ENCODE data around the gene AK9.

Gene AK9

GRCh38 chr6:109478222-109478805, 212.7 kb downstream of the AK9 start:
- Histone ChIP-seq H3K36me3 (ENCODE audit: control insufficient read depth in 2 of 2, insufficient read depth in 2 of 2, low read length in 2 of 2) (peaks cover 30 to 48% of the 10 kb centered on the region in 2 donors), H3K4me3 (ENCODE audit: low read length in 2 of 2) (no peak overlapping the region), H3K4me1 (ENCODE audit: control insufficient read depth in 2 of 2, insufficient read depth in 2 of 2, low read length in 2 of 2) (peaks cover 23 to 30% of the 10 kb centered on the region in 2 donors)

GRCh38 chr6:109477725-109478124, 213.3 kb downstream of the AK9 start:
- Histone ChIP-seq H3K27ac (ENCODE audit: low read depth in 2 of 2, low read length in 2 of 2) (no peak overlapping the region), H3K27me3 (ENCODE audit: control insufficient read depth in 2 of 2, insufficient read depth in 2 of 2, low read length in 2 of 2) (no peaks in the 10 kb centered on the region), H3K36me3 (ENCODE audit: control insufficient read depth in 2 of 2, insufficient read depth in 2 of 2, low read length in 2 of 2) (peaks cover 36 to 53% of the 10 kb centered on the region in 2 donors), H3K4me3 (ENCODE audit: low read length in 2 of 2) (no peak overlapping the region), H3K9me3 (ENCODE audit: control insufficient read depth in 2 of 2, low read length in 2 of 2) (no peaks in the 10 kb centered on the region), H3K4me1 (ENCODE audit: control insufficient read depth in 2 of 2, insufficient read depth in 2 of 2, low read length in 2 of 2) (peaks cover 23 to 30% of the 10 kb centered on the region in 2 donors), H3K9ac (ENCODE audit: low read depth in 1 of 2, low read length in 2 of 2) (no peak overlapping the region)

More at GRCh38 chr6:109478222-109478805, 212.7 kb downstream of the AK9 start:
- no peak overlapping the region for H3K9ac ChIP-seq (ENCODE audit: low read depth in 1 of 2, low read length in 2 of 2)
- H3K27ac ChIP-seq (ENCODE audit: low read depth in 2 of 2, low read length in 2 of 2): no peak overlapping the region
- no peaks in the 10 kb centered on the region for H3K27me3 ChIP-seq (ENCODE audit: control insufficient read depth in 2 of 2, insufficient read depth in 2 of 2, low read length in 2 of 2)
- no peaks in the 10 kb centered on the region for H3K9me3 ChIP-seq (ENCODE audit: control insufficient read depth in 2 of 2, low read length in 2 of 2)

- Histone ChIP-seq H3K9me3 (ENCODE audit: control insufficient read depth in 2 of 2, low read length in 2 of 2) (no peaks in the 10 kb centered on the region), H3K9ac (ENCODE audit: low read depth in 1 of 2, low read length in 2 of 2) (no peak overlapping the region), H3K36me3 (ENCODE audit: control insufficient read depth in 2 of 2, insufficient read depth in 2 of 2, low read length in 2 of 2) (peaks cover 41 to 58% of the 10 kb centered on the region in 2 donors), H3K4me3 (ENCODE audit: low read length in 2 of 2) (no peak overlapping the region), H3K4me1 (ENCODE audit: control insufficient read depth in 2 of 2, insufficient read depth in 2 of 2, low read length in 2 of 2) (peaks cover 23 to 28% of the 10 kb centered on the region in 2 donors), H3K27me3 (ENCODE audit: control insufficient read depth in 2 of 2, insufficient read depth in 2 of 2, low read length in 2 of 2) (no peaks in the 10 kb centered on the region), H3K27ac (ENCODE audit: low read depth in 2 of 2, low read length in 2 of 2) (no peak overlapping the region)
Observed at GRCh38 chr6:109477184-109477583, 213.8 kb downstream of the AK9 start.

GRCh38 chr6:109475625-109476024, 215.4 kb downstream of the AK9 start:
- no peaks in the 10 kb centered on the region for H3K27me3 ChIP-seq (ENCODE audit: control insufficient read depth in 2 of 2, insufficient read depth in 2 of 2, low read length in 2 of 2)
- peaks cover 13 to 16% of the 10 kb centered on the region in 2 donors for H3K4me1 ChIP-seq (ENCODE audit: control insufficient read depth in 2 of 2, insufficient read depth in 2 of 2, low read length in 2 of 2)
- H3K4me3 ChIP-seq (ENCODE audit: low read length in 2 of 2): no peak overlapping the region
- H3K9ac ChIP-seq (ENCODE audit: low read depth in 1 of 2, low read length in 2 of 2): no peak overlapping the region
- no peaks in the 10 kb centered on the region for H3K9me3 ChIP-seq (ENCODE audit: control insufficient read depth in 2 of 2, low read length in 2 of 2)
- H3K27ac ChIP-seq (ENCODE audit: low read depth in 2 of 2, low read length in 2 of 2): no peak overlapping the region
- peaks cover 44 to 62% of the 10 kb centered on the region in 2 donors for H3K36me3 ChIP-seq (ENCODE audit: control insufficient read depth in 2 of 2, insufficient read depth in 2 of 2, low read length in 2 of 2)

- H3K27me3 ChIP-seq (ENCODE audit: control insufficient read depth in 2 of 2, insufficient read depth in 2 of 2, low read length in 2 of 2): no peaks in the 10 kb centered on the region
- peaks cover 49 to 64% of the 10 kb centered on the region in 2 donors for H3K36me3 ChIP-seq (ENCODE audit: control insufficient read depth in 2 of 2, insufficient read depth in 2 of 2, low read length in 2 of 2)
Observed at GRCh38 chr6:109474995-109475394, 216.0 kb downstream of the AK9 start.

GRCh38 chr6:109473120-109473519, 217.9 kb downstream of the AK9 start:
- H3K4me1 ChIP-seq (ENCODE audit: control insufficient read depth in 2 of 2, insufficient read depth in 2 of 2, low read length in 2 of 2): peaks cover 5 to 7% of the 10 kb centered on the region in 2 donors
- no peaks in the 10 kb centered on the region for H3K27me3 ChIP-seq (ENCODE audit: control insufficient read depth in 2 of 2, insufficient read depth in 2 of 2, low read length in 2 of 2)
- H3K9me3 ChIP-seq (ENCODE audit: control insufficient read depth in 2 of 2, low read length in 2 of 2): no peaks in the 10 kb centered on the region
- H3K36me3 ChIP-seq (ENCODE audit: control insufficient read depth in 2 of 2, insufficient read depth in 2 of 2, low read length in 2 of 2): peaks cover 57 to 70% of the 10 kb centered on the region in 2 donors
- H3K4me3 ChIP-seq (ENCODE audit: low read length in 2 of 2): no peak overlapping the region
- H3K9ac ChIP-seq (ENCODE audit: low read depth in 1 of 2, low read length in 2 of 2): no peak overlapping the region
- H3K27ac ChIP-seq (ENCODE audit: low read depth in 2 of 2, low read length in 2 of 2): no peak overlapping the region

More at GRCh38 chr6:109474995-109475394, 216.0 kb downstream of the AK9 start:
- Histone ChIP-seq H3K27ac (ENCODE audit: low read depth in 2 of 2, low read length in 2 of 2) (no peak overlapping the region), H3K4me3 (ENCODE audit: low read length in 2 of 2) (no peak overlapping the region), H3K9me3 (ENCODE audit: control insufficient read depth in 2 of 2, low read length in 2 of 2) (no peaks in the 10 kb centered on the region), H3K9ac (ENCODE audit: low read depth in 1 of 2, low read length in 2 of 2) (no peak overlapping the region), H3K4me1 (ENCODE audit: control insufficient read depth in 2 of 2, insufficient read depth in 2 of 2, low read length in 2 of 2) (peaks cover 7 to 11% of the 10 kb centered on the region in 2 donors)

DNA sequence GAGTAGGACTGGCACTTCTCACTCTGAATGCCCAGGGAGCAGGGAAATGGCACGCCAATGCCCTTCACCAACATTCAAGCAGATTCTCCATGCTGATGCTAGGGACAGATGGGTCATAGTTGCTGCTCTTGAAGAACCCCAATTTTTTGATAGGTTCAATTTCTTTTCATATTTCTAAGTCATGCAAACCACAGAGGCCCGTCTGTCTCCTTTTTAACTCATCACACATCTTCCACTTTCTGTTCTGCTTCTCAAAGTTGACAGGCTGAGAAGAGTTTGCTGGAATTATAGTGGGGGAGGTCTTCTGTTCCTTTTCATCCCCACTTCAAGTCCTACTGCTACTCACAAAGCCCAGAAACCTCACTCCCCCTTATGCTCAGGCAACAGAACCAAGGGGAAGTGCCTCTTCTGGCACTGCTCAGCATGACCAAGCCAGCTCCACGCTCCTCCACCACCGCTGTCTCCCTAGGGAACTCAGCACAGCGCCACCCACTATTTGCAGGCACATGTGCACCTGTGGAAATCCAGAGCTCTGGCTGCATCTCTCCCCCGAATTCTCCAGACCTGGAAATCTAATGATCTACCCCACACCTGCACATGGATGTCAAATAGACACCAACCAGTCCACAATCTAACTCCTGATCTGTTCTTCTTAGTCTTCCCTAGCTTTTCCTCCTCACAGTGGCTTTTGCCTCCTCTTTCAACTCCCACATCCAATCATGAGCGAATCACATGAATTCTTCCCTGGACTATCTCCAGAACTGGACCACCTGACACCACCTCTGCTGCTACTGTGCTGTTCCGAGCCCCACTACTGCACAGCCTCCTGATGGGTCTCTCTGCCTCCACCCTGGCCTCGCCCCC, 218.6 kb downstream of the AK9 start:
- no peak overlapping the region for H3K9ac ChIP-seq (ENCODE audit: low read depth in 1 of 2, low read length in 2 of 2)
- H3K27ac ChIP-seq (ENCODE audit: low read depth in 2 of 2, low read length in 2 of 2): no peak overlapping the region
- peaks cover 53 to 65% of the 10 kb centered on the region in 2 donors for H3K36me3 ChIP-seq (ENCODE audit: control insufficient read depth in 2 of 2, insufficient read depth in 2 of 2, low read length in 2 of 2)
- H3K27me3 ChIP-seq (ENCODE audit: control insufficient read depth in 2 of 2, insufficient read depth in 2 of 2, low read length in 2 of 2): no peaks in the 10 kb centered on the region
- no peak overlapping the region for H3K4me3 ChIP-seq (ENCODE audit: low read length in 2 of 2)
- H3K9me3 ChIP-seq (ENCODE audit: control insufficient read depth in 2 of 2, low read length in 2 of 2): no peaks in the 10 kb centered on the region
- peaks cover 5% of the 10 kb centered on the region in 2 donors for H3K4me1 ChIP-seq (ENCODE audit: control insufficient read depth in 2 of 2, insufficient read depth in 2 of 2, low read length in 2 of 2)

GRCh38 chr6:109471105-109471810, 219.7 kb downstream of the AK9 start:
- Histone ChIP-seq H3K27ac (ENCODE audit: low read depth in 2 of 2, low read length in 2 of 2) (no peak overlapping the region), H3K9me3 (ENCODE audit: control insufficient read depth in 2 of 2, low read length in 2 of 2) (no peaks in the 10 kb centered on the region), H3K36me3 (ENCODE audit: control insufficient read depth in 2 of 2, insufficient read depth in 2 of 2, low read length in 2 of 2) (peaks cover 57 to 63% of the 10 kb centered on the region in 2 donors), H3K4me3 (ENCODE audit: low read length in 2 of 2) (no peak overlapping the region), H3K9ac (ENCODE audit: low read depth in 1 of 2, low read length in 2 of 2) (no peak overlapping the region), H3K4me1 (ENCODE audit: control insufficient read depth in 2 of 2, insufficient read depth in 2 of 2, low read length in 2 of 2) (peaks cover 7 to 9% of the 10 kb centered on the region in 2 donors), H3K27me3 (ENCODE audit: control insufficient read depth in 2 of 2, insufficient read depth in 2 of 2, low read length in 2 of 2) (no peaks in the 10 kb centered on the region)

- Histone ChIP-seq H3K36me3 (ENCODE audit: control insufficient read depth in 2 of 2, insufficient read depth in 2 of 2, low read length in 2 of 2) (peaks cover 55 to 63% of the 10 kb centered on the region in 2 donors), H3K27me3 (ENCODE audit: control insufficient read depth in 2 of 2, insufficient read depth in 2 of 2, low read length in 2 of 2) (no peaks in the 10 kb centered on the region), H3K9ac (ENCODE audit: low read depth in 1 of 2, low read length in 2 of 2) (no peak overlapping the region), H3K4me1 (ENCODE audit: control insufficient read depth in 2 of 2, insufficient read depth in 2 of 2, low read length in 2 of 2) (peaks cover 10 to 17% of the 10 kb centered on the region in 2 donors), H3K9me3 (ENCODE audit: control insufficient read depth in 2 of 2, low read length in 2 of 2) (no peaks in the 10 kb centered on the region), H3K27ac (ENCODE audit: low read depth in 2 of 2, low read length in 2 of 2) (no peak overlapping the region), H3K4me3 (ENCODE audit: low read length in 2 of 2) (no peak overlapping the region)
Observed at GRCh38 chr6:109469591-109470189, 221.3 kb downstream of the AK9 start.

All from mucosa of rectum (tissue), 2 donors.